Measurements from ENCODE around the gene FNDC3B.

Gene FNDC3B

GRCh38 chr3:172384836-172385235, 345.5 kb downstream of the FNDC3B start:
- Histone ChIP-seq H3K36me3 (peaks cover 4% of the 10 kb centered on the region; the same call in 1 of the 2 replicates), H3K4me1 (no peaks in the 10 kb centered on the region), H3K9me3 (no peaks in the 10 kb centered on the region), H3K27me3 (no peaks in the 10 kb centered on the region), H3K4me3 (ENCODE audit: low read depth, low read length) (no peak overlapping the region)
- DNase-seq = no peak
- no peak for TF ChIP-seq CTCF (IDR thresholded peaks at IDR 0.05; ENCODE audit: low read depth, low read length)

- H3K4me3 ChIP-seq (ENCODE audit: low read depth, low read length) = no peak overlapping the region
- H3K4me1 ChIP-seq = no peaks in the 10 kb centered on the region
- H3K36me3 ChIP-seq = no peaks in the 10 kb centered on the region
- DNase-seq = no peak
- no peaks in the 10 kb centered on the region for H3K9me3 ChIP-seq
- no peaks in the 10 kb centered on the region for H3K27me3 ChIP-seq
- no peak for TF ChIP-seq CTCF (IDR thresholded peaks at IDR 0.05; ENCODE audit: low read depth, low read length)
These were observed 348.4 kb downstream of the FNDC3B start for GRCh38 chr3:172387728-172388127.

DNA sequence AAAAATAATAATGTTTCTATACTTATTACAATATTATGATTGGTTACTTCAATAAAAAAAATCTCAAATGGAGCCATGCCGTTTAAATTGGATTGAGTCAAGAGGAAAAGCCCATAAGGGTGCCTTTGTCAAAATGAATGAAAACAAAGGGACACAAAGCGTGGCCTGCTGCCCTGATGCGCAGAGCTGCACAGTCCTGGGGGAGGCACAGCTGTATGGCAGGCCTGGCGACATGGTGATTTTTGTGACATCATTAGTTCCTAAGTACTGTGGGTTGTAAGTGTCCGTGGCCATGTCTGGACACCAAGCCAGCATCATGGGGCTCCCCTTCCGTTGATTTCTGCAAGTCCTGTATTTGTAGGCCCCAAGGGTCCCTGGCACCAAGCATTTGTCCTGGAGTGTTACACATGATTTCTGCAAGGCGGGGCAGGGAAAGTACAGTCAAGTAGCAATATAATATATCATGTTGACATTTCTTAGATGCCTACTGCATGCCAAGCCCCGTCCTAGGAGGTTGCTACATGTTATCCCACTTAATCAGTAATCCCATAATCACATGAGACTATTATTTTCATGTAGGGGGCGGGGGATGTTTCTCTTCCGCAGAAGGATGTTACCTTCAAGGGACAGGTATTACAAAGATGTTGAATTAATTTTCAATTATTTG, 349.2 kb downstream of the FNDC3B start:
- Histone ChIP-seq H3K4me3 (ENCODE audit: low read depth, low read length) (no peak overlapping the region), H3K27me3 (no peaks in the 10 kb centered on the region), H3K4me1 (no peaks in the 10 kb centered on the region), H3K36me3 (no peaks in the 10 kb centered on the region), H3K9me3 (no peaks in the 10 kb centered on the region)
- DNase-seq = no peak
- no peak for TF ChIP-seq CTCF (IDR thresholded peaks at IDR 0.05; ENCODE audit: low read depth, low read length)

- Histone ChIP-seq H3K9me3 (no peaks in the 10 kb centered on the region), H3K36me3 (no peaks in the 10 kb centered on the region), H3K4me1 (no peaks in the 10 kb centered on the region), H3K4me3 (ENCODE audit: low read depth, low read length) (no peak overlapping the region), H3K27me3 (no peaks in the 10 kb centered on the region)
- no peak for DNase-seq
- no peak for TF ChIP-seq CTCF (IDR thresholded peaks at IDR 0.05; ENCODE audit: low read depth, low read length)
These were observed 351.4 kb downstream of the FNDC3B start for GRCh38 chr3:172390792-172391191.

- no peak overlapping the region for H3K4me3 ChIP-seq (ENCODE audit: low read depth, low read length)
- H3K4me1 ChIP-seq = no peaks in the 10 kb centered on the region
- DNase-seq = no peak
- no peak for TF ChIP-seq CTCF (IDR thresholded peaks at IDR 0.05; ENCODE audit: low read depth, low read length)
- H3K36me3 ChIP-seq = no peaks in the 10 kb centered on the region
- H3K9me3 ChIP-seq = no peaks in the 10 kb centered on the region
- H3K27me3 ChIP-seq = no peaks in the 10 kb centered on the region
These were observed 352.4 kb downstream of the FNDC3B start for GRCh38 chr3:172391592-172392302.

GRCh38 chr3:172394692-172395091, 355.3 kb downstream of the FNDC3B start:
- H3K9me3 ChIP-seq = no peaks in the 10 kb centered on the region
- no peak for TF ChIP-seq CTCF (IDR thresholded peaks at IDR 0.05; ENCODE audit: low read depth, low read length)
- H3K4me1 ChIP-seq = no peaks in the 10 kb centered on the region
- no peak for DNase-seq
- no peaks in the 10 kb centered on the region for H3K27me3 ChIP-seq
- no peaks in the 10 kb centered on the region for H3K36me3 ChIP-seq
- H3K4me3 ChIP-seq (ENCODE audit: low read depth, low read length) = no peak overlapping the region

All from BE2C (cell line).